GM13976 (cell line): ENCODE data around the gene CDKL1.

Source experiments
- DNase-seq: peaks from one replicate; pipeline ENCODE4 v3.0.0; 2012; ENCODE audit warnings: low spot score
- CTCF ChIP-seq: IDR thresholded peaks from 2 replicates; pipeline ENCODE4 v1.5.1; 2012; ENCODE audit warnings: borderline replicate concordance, mild to moderate bottlenecking; ENCODE audit not compliant: insufficient read depth; ENCODE audit errors: extremely low read depth, missing control alignments, control extremely low read depth
- in situ Hi-C: fragments of 300-500 bp; cut with MboI; formaldehyde crosslinking; loops from one replicate; pipeline ENCODE4 v1.12.0; 2022; ENCODE audit warnings: low sequenced_read_pairs, mixed read lengths, inconsistent platforms; ENCODE audit not compliant: unreplicated experiment

Gene CDKL1

GRCh38 chr14:50312734-50313054, 84.0 kb downstream of the CDKL1 start:
- no peak for TF ChIP-seq CTCF
- in situ Hi-C loops, result no loop called here

GRCh38 chr14:50311972-50312733, 84.5 kb downstream of the CDKL1 start, which contains the start of the genes DMAC2L and L2HGDH:
Gene DMAC2L, plus strand, starts transcription at chr14:50312324. Its CDS starts 9,164 bp downstream, at chr14:50321488.
Gene L2HGDH, minus strand, starts transcription at chr14:50312229. Its CDS starts 79 bp downstream, at chr14:50312150.
- TF ChIP-seq CTCF, result no peak
- in situ Hi-C loops, result no loop called here
- DNase-seq, result peak; percentile 98

More at GRCh38 chr14:50312734-50313054, 84.0 kb downstream of the CDKL1 start:
- no peak for DNase-seq

- no peak for DNase-seq
- in situ Hi-C loops, result no loop called here
Observed at GRCh38 chr14:50311337-50311971, 85.2 kb downstream of the CDKL1 start.

GRCh38 chr14:50310445-50310844, 86.2 kb downstream of the CDKL1 start:
- no peak for DNase-seq
- in situ Hi-C loops, result no loop called here
- TF ChIP-seq CTCF, result no peak

More at GRCh38 chr14:50311337-50311971, 85.2 kb downstream of the CDKL1 start:
- TF ChIP-seq CTCF, result peak; percentile 43

- TF ChIP-seq CTCF, result no peak
- in situ Hi-C loops, result no loop called here
Observed at GRCh38 chr14:50308363-50308915, 88.2 kb downstream of the CDKL1 start.

GRCh38 chr14:50303744-50304471, 92.8 kb downstream of the CDKL1 start:
- no peak for TF ChIP-seq CTCF
- no peak for DNase-seq

More at GRCh38 chr14:50308363-50308915, 88.2 kb downstream of the CDKL1 start:
- DNase-seq, result no peak

More at GRCh38 chr14:50303744-50304471, 92.8 kb downstream of the CDKL1 start:
- in situ Hi-C loops, result no loop called here
